GM12872 (cell line): ENCODE results near the gene NPEPL1.

ENCODE experiments used
- CTCF ChIP-seq: IDR thresholded peaks from 3 replicates; pipeline ENCODE4 v1.5.1; 2011; ENCODE audit warnings: low read depth, mild to moderate bottlenecking, low read length, moderate library complexity; ENCODE audit not compliant: insufficient read depth

Gene NPEPL1

GRCh38 chr20:58668901-58669286 is 23.7 kb upstream of the NPEPL1 start:
- TF ChIP-seq CTCF = no peak

GRCh38 chr20:58669287-58670006 is 23.2 kb upstream of the NPEPL1 start:
- TF ChIP-seq CTCF = no peak

- no peak for TF ChIP-seq CTCF
Measured at GRCh38 chr20:58670102-58670501, 22.5 kb upstream of the NPEPL1 start.

- no peak for TF ChIP-seq CTCF
Measured at GRCh38 chr20:58670659-58671058, 21.9 kb upstream of the NPEPL1 start.

GRCh38 chr20:58673119-58673518 is 19.5 kb upstream of the NPEPL1 start:
- TF ChIP-seq CTCF = no peak

- no peak for TF ChIP-seq CTCF
Measured at GRCh38 chr20:58675146-58675584, 17.4 kb upstream of the NPEPL1 start.

GRCh38 chr20:58675641-58676040 is 17.0 kb upstream of the NPEPL1 start:
- no peak for TF ChIP-seq CTCF

- no peak for TF ChIP-seq CTCF
Measured at GRCh38 chr20:58676161-58676560, 16.4 kb upstream of the NPEPL1 start.
